K562 treated with DMSO at 1 percent for 24 hours (cell line): ENCODE results near the gene PSME3. TPM values are rescaled to one million over a fixed set of nuclear protein-coding genes. Genes with fewer than 3 reads are reported as not detected.

Source experiments
- total RNA-seq: library from RNA; unstranded; fragments of 300-600 nt; gene quantifications from 2 replicates; pipeline ENCODE4 v1.2.3, GENCODE V29; 2022; ENCODE audit warnings: low read depth; ENCODE audit not compliant: insufficient read depth

Gene PSME3, protein sequence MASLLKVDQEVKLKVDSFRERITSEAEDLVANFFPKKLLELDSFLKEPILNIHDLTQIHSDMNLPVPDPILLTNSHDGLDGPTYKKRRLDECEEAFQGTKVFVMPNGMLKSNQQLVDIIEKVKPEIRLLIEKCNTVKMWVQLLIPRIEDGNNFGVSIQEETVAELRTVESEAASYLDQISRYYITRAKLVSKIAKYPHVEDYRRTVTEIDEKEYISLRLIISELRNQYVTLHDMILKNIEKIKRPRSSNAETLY
- 115 and 117 TPM in 2 replicates for total RNA-seq

DNA sequence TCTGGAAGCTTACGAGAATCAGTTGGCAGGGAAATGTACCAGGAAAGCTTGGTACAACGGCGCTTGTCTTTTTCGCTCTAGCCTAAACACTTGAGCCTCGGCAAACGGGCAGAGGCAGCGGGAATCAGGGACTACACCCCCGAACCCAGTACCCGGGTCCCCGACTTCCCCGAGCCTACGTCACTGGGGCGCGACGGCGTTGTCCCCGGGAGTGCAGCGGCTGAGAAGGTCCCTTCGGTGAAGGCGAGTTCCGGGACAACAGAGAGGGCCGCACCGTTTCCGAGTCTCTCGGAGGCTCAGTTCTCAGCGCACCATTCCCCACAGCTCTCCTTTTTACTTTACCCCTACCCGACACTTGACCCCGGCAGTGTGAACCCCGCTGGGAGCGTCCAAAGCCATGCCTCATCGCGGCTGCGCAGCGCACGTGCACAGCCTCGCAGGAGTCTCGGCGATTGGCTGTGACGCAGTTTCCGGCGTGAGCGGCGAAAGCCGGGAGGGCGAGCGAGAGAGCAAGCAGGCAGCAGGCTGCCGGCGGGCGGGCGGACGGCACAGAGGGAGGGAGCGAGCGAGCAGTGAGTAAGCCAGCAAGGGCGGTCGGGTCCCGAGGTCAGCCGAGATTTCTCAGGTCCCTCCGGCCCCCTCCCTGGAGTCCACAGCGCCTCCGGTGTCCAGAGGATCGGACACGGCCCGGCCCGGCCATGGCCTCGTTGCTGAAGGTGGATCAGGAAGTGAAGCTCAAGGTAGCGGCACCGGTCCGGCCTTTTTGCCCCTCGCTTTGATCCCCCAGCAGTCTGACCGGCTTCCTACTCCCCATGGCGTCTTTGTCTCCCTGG lies at the start of gene PSME3:
PSME3 (plus strand) TSS at position 464 of the 833 bp plus-strand sequence; CDS start at position 699, 235 bp downstream.

DNA sequence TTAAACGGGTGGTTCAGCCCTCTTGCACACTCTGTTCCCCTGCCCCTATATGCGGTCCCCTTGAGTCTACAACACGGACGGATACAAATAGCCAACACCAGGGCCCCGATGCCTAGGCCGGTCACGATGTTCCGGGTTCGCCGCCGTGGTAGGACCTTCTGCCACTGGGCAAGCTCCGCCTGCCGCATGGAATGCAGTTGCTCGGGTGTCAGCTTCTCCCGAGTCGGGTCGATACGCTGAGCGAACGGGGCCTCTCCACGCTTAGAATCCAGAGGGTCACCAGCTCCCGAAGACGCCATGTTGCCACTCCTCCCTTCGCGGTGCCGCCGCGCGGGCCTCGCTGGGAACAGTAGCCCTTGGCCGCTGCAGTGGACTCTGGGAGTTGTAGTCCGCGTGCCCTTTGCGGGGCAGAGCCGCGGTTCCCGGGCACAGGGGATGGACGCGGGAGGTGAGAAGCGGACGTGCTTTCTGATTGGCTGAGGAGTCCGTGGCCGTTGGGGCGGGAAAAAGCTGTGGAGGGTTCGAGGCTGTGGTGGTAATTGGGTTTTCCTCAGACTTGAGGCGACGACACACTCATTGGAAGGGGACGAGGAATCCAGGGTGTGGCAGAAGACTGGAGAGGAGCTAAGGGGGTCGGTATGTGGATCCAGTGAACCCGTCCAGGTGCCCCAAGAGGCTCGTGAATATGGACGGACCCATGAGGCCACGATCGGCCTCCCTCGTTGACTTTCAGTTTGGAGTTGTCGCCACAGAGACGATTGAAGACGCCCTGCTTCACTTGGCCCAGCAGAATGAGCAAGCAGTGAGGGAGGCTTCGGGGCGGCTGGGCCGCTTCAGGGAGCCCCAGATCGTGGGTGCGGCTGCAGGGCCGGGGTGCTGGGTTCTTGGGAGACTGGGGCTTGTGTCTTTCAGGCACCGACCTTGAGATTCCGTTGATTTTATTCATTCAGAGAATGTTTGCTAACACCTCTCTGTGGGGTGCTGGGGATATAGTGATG lies 34.5 kb upstream of the PSME3 start, which contains the start of the genes CNTD1 and COA3:
CNTD1 (plus strand) TSS at position 479 of the 998 bp plus-strand sequence; CDS start at position 686, 207 bp downstream.
COA3 (minus strand) TSS at position 322 of the 998 bp plus-strand sequence; CDS start at position 299, 23 bp downstream.

DNA sequence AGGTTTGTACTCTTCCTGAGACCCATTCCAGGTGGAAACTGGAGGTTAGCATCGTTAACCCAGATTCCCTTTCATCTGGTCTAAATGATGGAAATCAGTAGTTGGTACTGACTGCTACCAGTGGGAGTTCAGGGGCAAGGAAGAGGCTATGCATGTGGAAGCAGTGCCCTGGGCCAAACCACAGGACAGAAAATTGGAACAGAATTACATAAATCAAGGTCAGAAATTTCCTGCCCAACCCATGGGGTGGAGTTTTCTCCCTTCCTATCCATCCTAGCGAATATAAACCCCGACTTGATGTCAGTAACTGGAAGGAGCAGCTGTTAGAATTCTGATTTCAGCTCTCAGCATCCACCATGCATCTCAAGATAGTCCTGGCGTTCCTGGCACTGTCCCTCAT lies 11.1 kb downstream of the PSME3 start, which contains the start of gene AOC2:
AOC2 (plus strand) TSS at position 310 of the 400 bp plus-strand sequence; CDS start at position 357, 47 bp downstream.

DNA sequence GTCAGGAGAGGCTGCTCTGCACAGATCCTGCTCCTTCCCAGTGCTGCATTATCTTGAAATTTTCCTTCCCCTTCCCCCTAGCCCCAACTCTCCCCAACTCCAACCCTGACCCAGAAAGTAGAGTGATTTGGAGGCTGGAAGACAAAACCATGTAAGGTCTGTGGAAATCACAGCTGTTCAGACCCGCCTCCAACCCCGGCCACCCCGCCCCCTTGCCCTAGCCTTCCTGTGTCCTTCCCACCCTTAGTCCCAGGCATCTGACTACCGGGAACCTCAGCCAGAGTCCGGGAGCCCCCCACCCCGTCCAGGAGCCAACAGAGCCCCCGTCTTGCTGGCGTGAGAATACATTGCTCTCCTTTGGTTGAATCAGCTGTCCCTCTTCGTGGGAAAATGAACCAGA lies 17.8 kb downstream of the PSME3 start, which contains the start of gene AOC3:
AOC3 (plus strand) TSS at position 246 of the 400 bp plus-strand sequence; CDS start at position 391, 145 bp downstream.

Other genes with a start within 250 kb of the PSME3 start
- gene RETREG3, start 224.0 kb upstream of the PSME3 start, total RNA-seq, result 25.5 and 26.8 TPM in 2 replicates
- gene TUBG1, start 223.7 kb upstream of the PSME3 start, total RNA-seq, result 193 and 202 TPM in 2 replicates
- not detected in 2 replicates for gene TUBG2, start 174.1 kb upstream of the PSME3 start, total RNA-seq
- 60.2 and 68.6 TPM in 2 replicates for gene PLEKHH3, start 156.4 kb upstream of the PSME3 start, total RNA-seq
- gene CCR10, start 151.6 kb upstream of the PSME3 start, total RNA-seq, result 14.6 and 19.4 TPM in 2 replicates
- gene CNTNAP1, start 150.9 kb upstream of the PSME3 start, total RNA-seq, result 3.1 TPM in 2 replicates
- 16.8 and 17.2 TPM in 2 replicates for gene EZH1, start 88.4 kb upstream of the PSME3 start, total RNA-seq
- not detected in 2 replicates for gene RAMP2, start 72.2 kb upstream of the PSME3 start, total RNA-seq
- gene VPS25, start 59.9 kb upstream of the PSME3 start, total RNA-seq, result 155 and 161 TPM in 2 replicates
- 6.2 and 6.8 TPM in 2 replicates for gene WNK4, start 52.8 kb upstream of the PSME3 start, total RNA-seq
- 66.2 and 80.9 TPM in 2 replicates for gene COA3, start 34.7 kb upstream of the PSME3 start, total RNA-seq
- gene CNTD1, start 34.5 kb upstream of the PSME3 start, total RNA-seq, result 0.37 and 0.80 TPM in 2 replicates
- 39.2 and 41.3 TPM in 2 replicates for gene BECN1, start 9.1 kb upstream of the PSME3 start, total RNA-seq
- gene AOC2, start 11.2 kb downstream of the PSME3 start, total RNA-seq, result 2.2 and 2.9 TPM in 2 replicates
- 1.7 and 2.0 TPM in 2 replicates for gene AOC3, start 17.8 kb downstream of the PSME3 start, total RNA-seq
- gene G6PC1, start 67.4 kb downstream of the PSME3 start, total RNA-seq, result not detected in 2 replicates
- 23.9 and 24.7 TPM in 2 replicates for gene AARSD1, start 131.1 kb downstream of the PSME3 start, total RNA-seq
- gene PTGES3L, start 146.7 kb downstream of the PSME3 start, total RNA-seq, result 0.73 and 1.0 TPM in 2 replicates
- gene RUNDC1, start 147.2 kb downstream of the PSME3 start, total RNA-seq, result 17.0 and 19.9 TPM in 2 replicates
- 4,273 and 4,634 TPM in 2 replicates for gene RPL27, start 165.0 kb downstream of the PSME3 start, total RNA-seq
- 75.5 and 79.6 TPM in 2 replicates for gene IFI35, start 173.4 kb downstream of the PSME3 start, total RNA-seq
- gene VAT1, start 189.0 kb downstream of the PSME3 start, total RNA-seq, result 429 and 434 TPM in 2 replicates
- gene RND2, start 191.8 kb downstream of the PSME3 start, total RNA-seq, result 4.0 and 5.1 TPM in 2 replicates